A549 (cell line): ENCODE measurements around the gene MSMP.

Experiments used
- BCL3 ChIP-seq: fragments of >200 bp; sonication (Bioruptor Twin); formaldehyde crosslinking; IDR thresholded peaks from 3 replicates; pipeline ENCODE4 v1.6.1; 2016
- CBX2 ChIP-seq: fragments of 200-600 bp; sonication (generic); IDR thresholded peaks from 2 replicates; pipeline ENCODE4 v1.6.1; 2016; ENCODE audit warnings: low read depth, mild to moderate bottlenecking, borderline replicate concordance
- CEBPB ChIP-seq, 2 experiments: fragments of >200 bp in 1 of 2; sonication (Bioruptor Twin) in 1 of 2; formaldehyde crosslinking in 1 of 2; IDR thresholded peaks; 2 replicates each; pipeline ENCODE4 v1.6.1; 2012 to 2016
- CTCF ChIP-seq: fragments of >200 bp; sonication (Bioruptor Twin); formaldehyde crosslinking; IDR thresholded peaks from 3 replicates; pipeline ENCODE4 v1.5.1; 2016
- ELK1 ChIP-seq: fragments of 150-350 bp; IDR thresholded peaks from 2 replicates; pipeline ENCODE4 v1.6.1; 2014; ENCODE audit warnings: low read depth, mild to moderate bottlenecking, low read length
- EP300 ChIP-seq, 2 experiments: fragments of >200 bp; sonication (Bioruptor Twin); formaldehyde crosslinking; IDR thresholded peaks; 2 replicates in 1 of 2; 3 replicates in 1 of 2; pipeline ENCODE4 v1.6.1; 2016 to 2017
- MAX ChIP-seq: IDR thresholded peaks from 2 replicates; pipeline ENCODE4 v1.6.1; 2012
- POLR2A ChIP-seq: IDR thresholded peaks from 2 replicates; pipeline ENCODE4 v1.6.1; 2012; ENCODE audit warnings: mild to moderate bottlenecking, low read length
- POLR2AphosphoS2 ChIP-seq: conservative IDR thresholded peaks from 2 replicates; pipeline ENCODE4 v1.6.1; 2012; ENCODE audit warnings: low read length, improper control_type of control experiment, inconsistent platforms
- RARB ChIP-seq: fragments of 250-450 bp; sonication (Bioruptor Pico); IDR thresholded peaks from 2 replicates; pipeline ENCODE4 v1.8.0; 2021; ENCODE audit warnings: mild to moderate bottlenecking, moderate library complexity
- REST ChIP-seq: fragments of 200-600 bp; sonication (generic); IDR thresholded peaks from 2 replicates; pipeline ENCODE4 v1.6.1; 2016; ENCODE audit warnings: antibody characterized with exemption, mild to moderate bottlenecking, moderate library complexity
- RFX5 ChIP-seq: fragments of 450-650 bp; IDR thresholded peaks from 2 replicates; pipeline ENCODE4 v1.7.1; 2014; ENCODE audit warnings: antibody characterized with exemption, mild to moderate bottlenecking, moderate library complexity
- SMC3 ChIP-seq: fragments of >200 bp; sonication (Bioruptor Twin); formaldehyde crosslinking; IDR thresholded peaks from 3 replicates; pipeline ENCODE4 v1.6.1; 2018; ENCODE audit warnings: inconsistent platforms
- USF2 ChIP-seq: fragments of 450-650 bp; IDR thresholded peaks from 2 replicates; pipeline ENCODE4 v1.6.1; 2014; ENCODE audit warnings: antibody characterized with exemption

- TF ChIP-seq CTCF (no peak), BCL3 (no peak), USF2 (no peak), CBX2 (no peak), EP300 (IDR thresholded peaks at IDR 0.05) (no peak), CEBPB (IDR thresholded peaks at IDR 0.05) (no peak), POLR2A (no peak), MAX (no peak), SMC3 (no peak), ELK1 (no peak), RFX5 (no peak), RARB (CRISPR knock-in tag) (no peak), REST (no peak), POLR2AphosphoS2 (no peak)
These were observed 38.1 kb upstream of the MSMP start for GRCh38 chr9:35792024-35792813.
